ENCODE data around the gene ANKRD31. TPM values are rescaled to one million over a fixed set of nuclear protein-coding genes. Genes with fewer than 3 reads are reported as not detected.
"Not testable (repeated sequence)": the region's sequence is repeated elsewhere in the genome, so short reads cannot be mapped to it uniquely, and the experiment has no call there.

Gene ANKRD31
- total RNA-seq, 1 experiment from 2014 or later: 0.28 TPM

DNA sequence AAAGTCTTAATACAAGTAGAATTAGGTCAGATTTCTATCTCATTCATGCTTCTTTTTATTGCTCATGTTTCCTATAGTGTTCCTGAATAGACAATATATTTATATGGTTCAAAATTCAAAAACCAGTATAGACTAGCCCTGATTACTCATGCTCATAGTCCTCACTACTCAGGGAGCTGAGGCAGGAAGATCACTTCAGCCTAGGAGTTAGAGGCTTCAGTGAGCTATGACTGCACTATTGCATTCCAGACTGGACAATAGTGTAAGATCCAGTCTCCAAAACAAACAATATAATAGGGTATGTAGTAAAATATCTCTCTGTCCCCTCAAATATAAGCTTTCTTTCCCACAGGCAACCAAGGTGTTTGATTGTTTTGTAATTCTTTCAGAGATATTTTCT lies 2.4 kb downstream of the ANKRD31 start:
- POLR2A ChIA-PET: interaction anchor here (0.6 to 1.2 kb wide), 2 partner anchors 8 to 181 kb away, joined by 3 read pairs; no protein-coding TSS in a partner anchor
- intact Hi-C loops (cut with micrococcal nuclease): loop anchor here (10.0 kb wide), 1 partner anchor 179 kb away; the partner anchor contains the start of gene GCNT4

DNA sequence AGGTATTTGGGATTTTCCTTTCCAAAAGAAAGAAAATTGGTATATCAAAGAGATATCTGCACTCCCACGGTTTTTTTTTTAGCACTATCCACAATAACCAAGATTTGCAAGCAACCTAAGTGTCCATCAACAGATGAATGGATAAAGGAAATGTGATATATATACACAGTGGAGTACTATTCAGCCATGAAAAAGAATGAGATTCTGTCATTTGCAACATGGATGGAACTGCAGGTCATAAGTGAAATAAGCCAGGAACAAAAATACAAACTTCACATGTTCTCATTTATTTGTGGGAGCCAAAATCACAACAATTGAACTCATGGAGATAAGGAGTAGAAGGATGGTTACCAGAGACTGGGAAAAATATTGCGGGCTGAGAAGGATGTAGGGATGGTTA lies 9.8 kb downstream of the ANKRD31 start:
- Mint-ChIP-seq H3K9me3 (ENCODE audit: unreplicated experiment) (no peaks in the 10 kb centered on the region), H3K4me1 (ENCODE audit: insufficient read depth, unreplicated experiment) (no peaks in the 10 kb centered on the region), H3K4me3 (ENCODE audit: unreplicated experiment) (no peak overlapping the region), H3K27me3 (ENCODE audit: insufficient read depth, unreplicated experiment) (no peaks in the 10 kb centered on the region), H3K27ac (ENCODE audit: low read depth, unreplicated experiment) (no peak overlapping the region), H3K36me3 (ENCODE audit: insufficient read depth, unreplicated experiment) (no peaks in the 10 kb centered on the region)
- DNase-seq (ENCODE audit: unreplicated experiment): no peak
- CTCF ChIA-PET: interaction anchor here (0.6 kb wide), 1 partner anchor 132 kb away, joined by 3 read pairs; no protein-coding TSS in a partner anchor
- TF ChIP-seq, protein P1, sequence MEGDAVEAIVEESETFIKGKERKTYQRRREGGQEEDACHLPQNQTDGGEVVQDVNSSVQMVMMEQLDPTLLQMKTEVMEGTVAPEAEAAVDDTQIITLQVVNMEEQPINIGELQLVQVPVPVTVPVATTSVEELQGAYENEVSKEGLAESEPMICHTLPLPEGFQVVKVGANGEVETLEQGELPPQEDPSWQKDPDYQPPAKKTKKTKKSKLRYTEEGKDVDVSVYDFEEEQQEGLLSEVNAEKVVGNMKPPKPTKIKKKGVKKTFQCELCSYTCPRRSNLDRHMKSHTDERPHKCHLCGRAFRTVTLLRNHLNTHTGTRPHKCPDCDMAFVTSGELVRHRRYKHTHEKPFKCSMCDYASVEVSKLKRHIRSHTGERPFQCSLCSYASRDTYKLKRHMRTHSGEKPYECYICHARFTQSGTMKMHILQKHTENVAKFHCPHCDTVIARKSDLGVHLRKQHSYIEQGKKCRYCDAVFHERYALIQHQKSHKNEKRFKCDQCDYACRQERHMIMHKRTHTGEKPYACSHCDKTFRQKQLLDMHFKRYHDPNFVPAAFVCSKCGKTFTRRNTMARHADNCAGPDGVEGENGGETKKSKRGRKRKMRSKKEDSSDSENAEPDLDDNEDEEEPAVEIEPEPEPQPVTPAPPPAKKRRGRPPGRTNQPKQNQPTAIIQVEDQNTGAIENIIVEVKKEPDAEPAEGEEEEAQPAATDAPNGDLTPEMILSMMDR (IDR thresholded peaks at IDR 0.05; ENCODE audit: unreplicated experiment): no peak
- intact Hi-C loops (cut with micrococcal nuclease): no loop called here
- BruUV-seq (replicated peaks): no TSS peak
- POLR2A ChIA-PET: no interaction called here

More for the DNA sequence above, 2.4 kb downstream of the ANKRD31 start:
- no peak overlapping the region for H3K27ac Mint-ChIP-seq (ENCODE audit: low read depth, unreplicated experiment)
- H3K9me3 Mint-ChIP-seq (ENCODE audit: unreplicated experiment): no peaks in the 10 kb centered on the region
- no peaks in the 10 kb centered on the region for H3K36me3 Mint-ChIP-seq (ENCODE audit: insufficient read depth, unreplicated experiment)
- TF ChIP-seq, protein P1 (IDR thresholded peaks at IDR 0.05; ENCODE audit: unreplicated experiment): no peak
- CTCF ChIA-PET: interaction anchor here (1.0 kb wide), 1 partner anchor 91 kb away, joined by 3 read pairs; no protein-coding TSS in a partner anchor
- no TSS peak for BruUV-seq (replicated peaks)
- peaks cover 5% of the 10 kb centered on the region for H3K4me1 Mint-ChIP-seq (ENCODE audit: insufficient read depth, unreplicated experiment)
- peak; percentile 21 for DNase-seq (ENCODE audit: unreplicated experiment)
- H3K4me3 Mint-ChIP-seq (ENCODE audit: unreplicated experiment): no peak overlapping the region
- H3K27me3 Mint-ChIP-seq (ENCODE audit: insufficient read depth, unreplicated experiment): no peaks in the 10 kb centered on the region

DNA sequence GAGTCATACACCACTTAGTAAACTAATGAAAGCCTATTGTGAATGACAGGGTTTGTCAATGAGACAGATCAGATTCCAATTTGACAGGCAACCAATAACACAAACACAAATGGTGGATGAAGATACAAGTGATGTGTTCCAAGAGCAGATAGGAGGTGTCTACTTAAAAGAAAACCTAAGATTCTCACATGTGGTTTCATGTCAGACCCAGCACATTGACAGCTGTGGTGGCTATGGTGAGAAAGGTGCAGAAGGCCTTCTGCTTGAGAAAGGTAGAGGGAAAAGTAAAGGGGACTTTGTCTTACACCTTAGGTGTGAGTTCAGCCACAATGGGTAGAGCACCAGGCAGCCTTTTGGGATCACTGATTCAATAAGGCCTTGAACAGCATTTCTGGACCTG lies 11.2 kb downstream of the ANKRD31 start:
- Mint-ChIP-seq H3K4me3 (ENCODE audit: unreplicated experiment) (no peak overlapping the region), H3K27me3 (ENCODE audit: insufficient read depth, unreplicated experiment) (no peaks in the 10 kb centered on the region), H3K9me3 (ENCODE audit: unreplicated experiment) (no peaks in the 10 kb centered on the region), H3K27ac (ENCODE audit: low read depth, unreplicated experiment) (no peak overlapping the region), H3K4me1 (ENCODE audit: insufficient read depth, unreplicated experiment) (no peaks in the 10 kb centered on the region), H3K36me3 (ENCODE audit: insufficient read depth, unreplicated experiment) (no peaks in the 10 kb centered on the region)
- ChIA-PET CTCF (no interaction called here), POLR2A (no interaction called here)
- BruUV-seq (replicated peaks): no TSS peak
- intact Hi-C loops (cut with micrococcal nuclease): no loop called here
- TF ChIP-seq, protein P1 (IDR thresholded peaks at IDR 0.05; ENCODE audit: unreplicated experiment): no peak
- no peak for DNase-seq (ENCODE audit: unreplicated experiment)

DNA sequence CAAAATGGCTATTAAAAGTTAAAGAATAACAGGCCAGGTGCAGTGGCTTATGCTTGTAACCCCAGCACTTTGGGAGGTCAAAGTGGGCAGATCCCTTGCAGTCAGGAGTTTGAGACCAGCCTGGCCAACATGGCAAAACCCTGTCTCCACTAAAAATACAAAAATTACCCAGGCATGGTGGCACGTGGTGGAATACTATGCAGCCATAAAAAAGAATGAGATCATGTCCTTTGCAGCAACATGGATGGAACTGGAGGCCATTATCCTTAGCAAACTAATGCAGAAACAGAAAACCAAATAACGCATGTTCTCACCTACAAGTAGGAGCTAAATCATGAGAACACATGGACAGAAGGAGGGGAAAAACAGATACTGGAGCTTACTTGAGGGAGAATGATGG lies 15.9 kb downstream of the ANKRD31 start:
- BruUV-seq (replicated peaks): not testable (repeated sequence)

DNA sequence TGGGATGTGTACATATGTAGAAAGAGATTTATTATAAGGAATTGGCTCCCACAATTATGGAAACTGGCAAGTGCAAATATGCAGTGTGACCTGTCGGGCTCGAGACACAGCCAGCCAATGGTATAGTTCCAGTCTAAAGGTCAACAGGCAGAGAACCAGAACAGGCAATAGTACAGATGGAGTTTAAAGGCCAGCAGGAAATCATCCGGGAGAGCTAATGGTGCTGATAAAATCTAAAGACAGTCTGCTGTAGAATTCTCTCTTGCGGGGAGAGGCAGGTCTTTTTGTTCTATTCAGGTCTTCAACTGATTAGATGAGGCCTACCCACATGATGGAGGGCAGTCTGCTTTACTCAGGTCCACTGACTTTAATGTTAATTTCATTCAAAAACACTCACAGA lies 21.8 kb downstream of the ANKRD31 start:
- Mint-ChIP-seq H3K27me3 (ENCODE audit: insufficient read depth, unreplicated experiment) (no peaks in the 10 kb centered on the region), H3K27ac (ENCODE audit: low read depth, unreplicated experiment) (no peak overlapping the region), H3K36me3 (ENCODE audit: insufficient read depth, unreplicated experiment) (no peaks in the 10 kb centered on the region), H3K4me3 (ENCODE audit: unreplicated experiment) (no peak overlapping the region), H3K9me3 (ENCODE audit: unreplicated experiment) (peaks cover 12% of the 10 kb centered on the region), H3K4me1 (ENCODE audit: insufficient read depth, unreplicated experiment) (no peaks in the 10 kb centered on the region)
- DNase-seq (ENCODE audit: unreplicated experiment): no peak
- ChIA-PET CTCF (no interaction called here), POLR2A (no interaction called here)
- intact Hi-C loops (cut with micrococcal nuclease): no loop called here
- BruUV-seq (replicated peaks): no TSS peak
- TF ChIP-seq, protein P1 (IDR thresholded peaks at IDR 0.05; ENCODE audit: unreplicated experiment): no peak

More for the DNA sequence above, 15.9 kb downstream of the ANKRD31 start:
- H3K4me3 Mint-ChIP-seq (ENCODE audit: unreplicated experiment); intact Hi-C loops (cut with micrococcal nuclease); H3K27me3 Mint-ChIP-seq (ENCODE audit: insufficient read depth, unreplicated experiment); POLR2A ChIA-PET; H3K36me3 Mint-ChIP-seq (ENCODE audit: insufficient read depth, unreplicated experiment); H3K4me1 Mint-ChIP-seq (ENCODE audit: insufficient read depth, unreplicated experiment); H3K27ac Mint-ChIP-seq (ENCODE audit: low read depth, unreplicated experiment); DNase-seq (ENCODE audit: unreplicated experiment): not testable (repeated sequence)
- CTCF ChIA-PET: interaction anchor here (0.6 kb wide), 1 partner anchor 26 kb away, joined by 3 read pairs; no protein-coding TSS in a partner anchor
- peaks cover 12% of the 10 kb centered on the region for H3K9me3 Mint-ChIP-seq (ENCODE audit: unreplicated experiment)
